IPS-18c (cell line): ENCODE results near the gene PTMS.
A peak's percentile ranks its signal among the peaks of the same experiment; 100 is the strongest.

Experiments used
- H3K4me3 ChIP-seq: 2 replicates; pipeline ENCODE4 v1.7.0; 2013; ENCODE audit warnings: low read depth, mild to moderate bottlenecking, low read length, moderate library complexity; ENCODE audit not compliant: insufficient read depth
- H3K9me3 ChIP-seq: one replicate; pipeline ENCODE4 v1.6.1; 2013; ENCODE audit warnings: mild to moderate bottlenecking, low read length, moderate library complexity; ENCODE audit not compliant: control insufficient read depth, insufficient read depth

PTMS gene

GRCh38 chr12:6796576-6796975 is 30.4 kb downstream of the PTMS start:
- Histone ChIP-seq H3K4me3 (no peak overlapping the region), H3K9me3 (no peaks in the 10 kb centered on the region)

GRCh38 chr12:6799147-6799546 is 33.0 kb downstream of the PTMS start:
- H3K9me3 ChIP-seq, result no peaks in the 10 kb centered on the region
- H3K4me3 ChIP-seq, result no peak overlapping the region

- H3K9me3 ChIP-seq, result no peaks in the 10 kb centered on the region
- H3K4me3 ChIP-seq, result no peak overlapping the region
Measured at GRCh38 chr12:6807170-6807569, 41.0 kb downstream of the PTMS start.

GRCh38 chr12:6809056-6809455 is 42.9 kb downstream of the PTMS start:
- H3K9me3 ChIP-seq, result no peaks in the 10 kb centered on the region
- no peak overlapping the region for H3K4me3 ChIP-seq

GRCh38 chr12:6810758-6811157 is 44.6 kb downstream of the PTMS start:
- H3K9me3 ChIP-seq, result no peaks in the 10 kb centered on the region
- no peak overlapping the region for H3K4me3 ChIP-seq

- H3K4me3 ChIP-seq, result no peak overlapping the region
- no peaks in the 10 kb centered on the region for H3K9me3 ChIP-seq
Measured at GRCh38 chr12:6813363-6813762, 47.2 kb downstream of the PTMS start.

GRCh38 chr12:6816598-6816997 is 50.4 kb downstream of the PTMS start:
- H3K4me3 ChIP-seq, result no peak overlapping the region
- no peaks in the 10 kb centered on the region for H3K9me3 ChIP-seq

- no peak overlapping the region for H3K4me3 ChIP-seq
- H3K9me3 ChIP-seq, result no peaks in the 10 kb centered on the region
Measured at GRCh38 chr12:6817098-6817497, 50.9 kb downstream of the PTMS start.

GRCh38 chr12:6817662-6818157 is 51.5 kb downstream of the PTMS start:
- no peaks in the 10 kb centered on the region for H3K9me3 ChIP-seq
- no peak overlapping the region for H3K4me3 ChIP-seq

- no peak overlapping the region for H3K4me3 ChIP-seq
- no peaks in the 10 kb centered on the region for H3K9me3 ChIP-seq
Measured at GRCh38 chr12:6818222-6818621, 52.1 kb downstream of the PTMS start.

- peak overlapping the region; percentile 4; the same call in 1 of the 2 replicates for H3K4me3 ChIP-seq
Measured at GRCh38 chr12:6818645-6819044, 52.5 kb downstream of the PTMS start.

GRCh38 chr12:6819106-6820030 is 53.2 kb downstream of the PTMS start:
- H3K9me3 ChIP-seq, result no peaks in the 10 kb centered on the region
- no peak overlapping the region for H3K4me3 ChIP-seq

More at GRCh38 chr12:6818645-6819044, 52.5 kb downstream of the PTMS start:
- no peaks in the 10 kb centered on the region for H3K9me3 ChIP-seq

GRCh38 chr12:6820166-6820565 is 54.0 kb downstream of the PTMS start:
- H3K4me3 ChIP-seq, result no peak overlapping the region
- H3K9me3 ChIP-seq, result no peaks in the 10 kb centered on the region
